Stomach (tissue), 9 donors: ENCODE data around the gene FAM200A. TPM values are rescaled to one million over a fixed set of nuclear protein-coding genes. Genes with fewer than 3 reads are reported as not detected.
"Not testable (repeated sequence)": the region's sequence is repeated elsewhere in the genome, so short reads cannot be mapped to it uniquely, and the experiment has no call there.

Experiments
- DNase-seq, 2 donors: peaks; one replicate each; pipeline versions ENCODE4 v3.0.0 to v3.0.0-alpha.2; 2013 to 2019
- H3K27ac ChIP-seq, 5 donors: fragments of 200-600 bp in 4 of 5; sonication (generic) in 4 of 5; one replicate each; pipeline ENCODE4 v1.5.1; 2013 to 2019; ENCODE audit warnings: mild to moderate bottlenecking in 1 of 5, moderate library complexity in 1 of 5
- H3K27me3 ChIP-seq, 3 donors: fragments of 200-600 bp; sonication (generic); one replicate each; pipeline ENCODE4 v1.5.1; 2017 to 2019; ENCODE audit warnings: mixed run types in 1 of 3
- H3K36me3 ChIP-seq, 4 donors: fragments of 200-600 bp; sonication (generic); 1 replicate in 3 of 4; 2 replicates in 1 of 4; pipeline ENCODE4 v1.5.1; 2016 to 2019
- H3K4me1 ChIP-seq, 4 donors: fragments of 200-600 bp; sonication (generic); one replicate each; pipeline ENCODE4 v1.5.1; 2016 to 2019
- H3K4me3 ChIP-seq, 4 donors: fragments of 200-600 bp; sonication (generic) in 3 of 4; one replicate each; pipeline ENCODE4 v1.5.1; 2016 to 2019; ENCODE audit warnings: mild to moderate bottlenecking in 1 of 4
- H3K9me3 ChIP-seq, 4 donors: fragments of 200-600 bp; sonication (generic); one replicate each; pipeline ENCODE4 v1.5.1; 2016 to 2019
- CTCF ChIP-seq, 7 experiments: fragments of 450-650 bp in 4 of 7; fragments of 200-600 bp in 3 of 7; sonication (generic) in 3 of 7; IDR thresholded peaks; one replicate each; pipeline ENCODE4 v1.5.1; 2016 to 2019; ENCODE audit warnings: antibody characterized with exemption in 7 of 7, control low read depth in 2 of 7, mild to moderate bottlenecking in 1 of 7
- EP300 ChIP-seq: sonication (generic); formaldehyde crosslinking; IDR thresholded peaks from one replicate; pipeline ENCODE4 v1.6.1; 2017; ENCODE audit warnings: antibody characterized with exemption
- POLR2A ChIP-seq, 4 donors: fragments of 450-650 bp; IDR thresholded peaks; one replicate each; pipeline ENCODE4 v1.6.1; 2016; ENCODE audit warnings: antibody characterized with exemption in 4 of 4, control low read depth in 2 of 4, mild to moderate bottlenecking in 1 of 4, moderate library complexity in 1 of 4
- POLR2AphosphoS5 ChIP-seq, 3 donors: sonication (generic); formaldehyde crosslinking; IDR thresholded peaks; one replicate each; pipeline ENCODE4 v1.6.1; 2016; ENCODE audit warnings: antibody characterized with exemption in 3 of 3
- WGBS, 5 donors: extraction: QIAGEN DNeasy Blood & Tissue Kit in 3 of 5; methylation state at CpG; one replicate each; pipeline versions ENCODE4 v1.1.5 to v1.1.7; 2013 to 2018; 5-methylcytosine and 5-hydroxymethylcytosine counted together
- intact Hi-C: fragments of 100-400 bp; cut with DNase I; formaldehyde crosslinking; loops from one replicate; pipeline ENCODE4 v1.15.1; 2023; ENCODE audit warnings: low total_unique reads
- polyA plus RNA-seq, 3 donors: library from polyadenylated mRNA; stranded (reverse); fragments of 200-250 nt; gene quantifications; one replicate each; pipeline ENCODE4 v1.2.3, GENCODE V29; 2013
- total RNA-seq, 5 donors: library from RNA; depleted of rRNA; stranded (reverse); fragments of >200 nt; gene quantifications; one replicate each; pipeline versions ENCODE4 v1.1.0 to v1.2.3, GENCODE V29; 2014 to 2016
- donor health status: healthy with polysubstance abuse.
- donor health status: Bipolar disorder and iron deficiency.
- donor health status: healthy.

The FAM200A gene
- total and polyA plus RNA-seq, 8 donors = 0.45 to 35.9 (median 3.4) TPM

- intact Hi-C loops = loop anchor here (10.0 kb wide), 1 partner anchor 50 kb away; the partner anchor contains the start of genes FAM200A and ZNF655
- Histone ChIP-seq H3K27ac (peak within 1 kb of the TSS; percentile 93 to 96 (median 95)), H3K9me3 (no peaks in the 10 kb centered on the region), H3K4me3 (peak within 1 kb of the TSS; percentile 67 to 82 (median 76)), H3K36me3 (peaks cover 0 to 5% (median 0%) of the 10 kb centered on the region in 4 donors), H3K27me3 (no peaks in the 10 kb centered on the region), H3K4me1 (peaks cover 26 to 54% (median 46%) of the 10 kb centered on the region in 4 donors)
- DNase-seq = peak; percentile 99
- TF ChIP-seq EP300 = no peak
- peak; percentile 37 to 90 (median 83) for TF ChIP-seq POLR2AphosphoS5 (IDR thresholded peaks at IDR 0.05)
- TF ChIP-seq CTCF (IDR thresholded peaks at IDR 0.05) = peak in 2 of 7 experiments; percentile 13 to 22
- WGBS, 5 donors = 0 to 1% (median 0%) methylated on average over 45 to 53 of the region's 53 CpGs
Measured at GRCh38 chr7:99504603-99505323, 47.2 kb downstream of the FAM200A start, which contains the start of gene ZKSCAN5. Gene ZKSCAN5 (plus strand): TSS chr7:99504662. CDS start chr7:99506045, 1,383 bp downstream.

GRCh38 chr7:99504281-99504602 is 47.7 kb downstream of the FAM200A start:
- intact Hi-C loops = loop anchor here (10.0 kb wide), 1 partner anchor 51 kb away; the partner anchor contains the start of genes FAM200A and ZNF655
- TF ChIP-seq POLR2AphosphoS5 (IDR thresholded peaks at IDR 0.05) (no peak), CTCF (IDR thresholded peaks at IDR 0.05) (no peak), EP300 (no peak), POLR2A (IDR thresholded peaks at IDR 0.05) (no peak)
- H3K27me3 ChIP-seq = no peaks in the 10 kb centered on the region
- no peak for DNase-seq
- H3K27ac ChIP-seq = peak overlapping the region; percentile 93 to 96 (median 95)
- peaks cover 26 to 55% (median 46%) of the 10 kb centered on the region in 4 donors for H3K4me1 ChIP-seq
- WGBS, 5 donors = 8 to 12% (median 9%) methylated on average over 19 of the region's 19 CpGs
- H3K36me3 ChIP-seq = no peaks in the 10 kb centered on the region
- peak overlapping the region; percentile 67 to 82 (median 76) for H3K4me3 ChIP-seq
- H3K9me3 ChIP-seq = no peaks in the 10 kb centered on the region

- H3K4me3 ChIP-seq = peak overlapping the region in 2 of 4 donors; percentile 83 to 91
- peaks cover 25 to 56% (median 47%) of the 10 kb centered on the region in 4 donors for H3K4me1 ChIP-seq
- peak overlapping the region in 2 of 5 donors; percentile 97 to 98 for H3K27ac ChIP-seq
- peaks cover 4 to 25% (median 22%) of the 10 kb centered on the region in 4 donors for H3K36me3 ChIP-seq
- WGBS, 5 donors = 91 to 97% (median 94%) methylated on average over 12 of the region's 12 CpGs
- H3K9me3 ChIP-seq, DNase-seq, H3K27me3 ChIP-seq: not testable (repeated sequence)
- intact Hi-C loops = loop anchor here (10.0 kb wide), 1 partner anchor 54 kb away; the partner anchor contains the start of genes FAM200A and ZNF655
Measured at GRCh38 chr7:99501236-99501635, 50.7 kb downstream of the FAM200A start.

- H3K9me3 ChIP-seq = peaks cover 0 to 8% (median 0%) of the 10 kb centered on the region in 4 donors
- H3K4me1 ChIP-seq = peaks cover 20 to 52% (median 41%) of the 10 kb centered on the region in 4 donors
- H3K36me3 ChIP-seq = peaks cover 9 to 31% (median 28%) of the 10 kb centered on the region in 4 donors
- H3K4me3 ChIP-seq = peak overlapping the region; percentile 76 to 94 (median 87)
- no peak for DNase-seq
- peak overlapping the region; percentile 94 to 98 (median 97) for H3K27ac ChIP-seq
- WGBS, 5 donors = 42 to 50% (median 46%) methylated on average over 16 of the region's 16 CpGs
- no peaks in the 10 kb centered on the region for H3K27me3 ChIP-seq
- intact Hi-C loops = loop anchor here (10.0 kb wide), 1 partner anchor 54 kb away; the partner anchor contains the start of genes FAM200A and ZNF655
- TF ChIP-seq POLR2AphosphoS5 (IDR thresholded peaks at IDR 0.05) (no peak), POLR2A (IDR thresholded peaks at IDR 0.05) (no peak), EP300 (no peak), CTCF (IDR thresholded peaks at IDR 0.05) (no peak)
Measured at GRCh38 chr7:99500637-99501009, 51.3 kb downstream of the FAM200A start.
